ENCODE measurements around the gene ENG.

ENG gene

DNA sequence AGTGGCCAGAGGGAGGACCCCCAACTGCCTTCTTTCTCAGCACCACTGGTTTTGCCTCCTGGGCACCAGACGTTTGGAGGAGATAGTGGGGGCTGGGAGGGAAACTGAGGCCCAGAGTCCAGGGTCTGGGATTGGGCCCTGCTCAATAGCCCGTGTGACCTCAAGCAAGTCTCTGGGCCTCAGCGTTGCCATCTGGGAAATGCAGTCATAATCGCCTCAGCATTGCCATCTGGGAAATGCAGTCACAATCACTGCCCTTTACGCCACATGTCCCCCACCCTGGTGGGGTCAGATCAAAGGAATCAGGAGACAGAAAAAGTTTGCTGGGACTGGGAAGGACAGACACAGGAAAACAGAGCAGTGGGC is 77.6 kb downstream of the ENG start:
- DNase-seq (ENCODE audit: low read depth in 2 of 2): no peak

GRCh38 chr9:127776195-127776923 is 78.1 kb downstream of the ENG start:
- DNase-seq (ENCODE audit: low read depth in 2 of 2): peak; percentile 57 to 62

- DNase-seq (ENCODE audit: low read depth in 2 of 2): no peak
Measured at GRCh38 chr9:127773981-127774380, 80.5 kb downstream of the ENG start.

GRCh38 chr9:127773272-127773671 is 81.2 kb downstream of the ENG start:
- no peak for DNase-seq (ENCODE audit: low read depth in 2 of 2)

DNA sequence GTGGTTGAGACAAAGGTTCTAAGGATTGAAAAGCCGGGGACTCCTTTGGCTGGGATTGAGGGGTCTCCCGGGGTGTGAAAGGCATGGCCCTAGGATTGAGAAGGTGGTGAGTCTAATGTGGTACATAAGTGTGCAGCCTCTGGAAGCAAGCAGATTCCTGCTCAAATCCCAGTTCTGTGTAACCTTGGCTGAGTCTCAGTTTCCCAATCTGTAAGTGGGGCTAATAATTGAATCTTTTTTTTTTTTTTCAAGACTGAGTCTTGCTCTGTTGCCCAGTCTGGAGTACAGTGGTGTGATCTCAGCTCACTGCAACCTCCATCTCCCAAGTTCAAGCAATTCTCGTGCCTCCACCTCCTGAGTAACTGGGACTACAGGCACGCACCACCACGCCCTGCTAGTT is 81.9 kb downstream of the ENG start:
- DNase-seq (ENCODE audit: low read depth in 2 of 2): no peak

GRCh38 chr9:127771570-127772189 is 82.8 kb downstream of the ENG start:
- no peak for DNase-seq (ENCODE audit: low read depth in 2 of 2)

DNA sequence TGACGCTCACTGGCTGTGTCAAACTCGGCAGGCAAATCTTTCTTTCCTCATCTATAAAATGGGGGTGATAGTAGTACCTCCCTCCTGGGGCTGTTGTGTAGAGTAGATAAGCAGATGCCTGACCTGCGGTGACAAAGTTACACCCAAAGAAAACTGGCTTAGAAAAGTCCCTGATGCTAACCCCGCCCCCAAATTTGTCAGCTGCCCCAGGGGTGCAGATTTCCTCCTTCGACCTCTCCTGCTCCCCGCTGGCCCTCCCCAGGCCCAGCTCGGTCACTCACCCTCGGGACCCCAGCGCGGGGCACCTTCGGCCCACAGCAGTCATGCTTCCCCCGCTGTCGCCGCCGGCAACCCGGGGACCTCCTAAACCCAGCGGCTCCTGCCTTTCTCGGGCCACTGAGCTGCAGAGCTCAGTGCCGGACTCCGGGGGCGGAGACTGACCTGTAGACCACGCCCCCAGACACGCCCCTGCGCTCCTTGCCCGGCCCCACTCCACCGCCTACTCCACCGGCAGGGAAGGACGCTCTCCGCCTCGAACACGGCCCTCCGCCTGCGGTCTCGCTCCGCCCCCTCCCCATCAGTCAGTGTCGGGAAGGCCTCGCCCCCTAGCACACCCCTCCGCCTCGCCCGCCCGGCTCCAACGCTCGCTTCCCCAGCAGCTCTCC is 83.4 kb downstream of the ENG start:
- DNase-seq (ENCODE audit: low read depth in 2 of 2): peak; percentile 96

DNA sequence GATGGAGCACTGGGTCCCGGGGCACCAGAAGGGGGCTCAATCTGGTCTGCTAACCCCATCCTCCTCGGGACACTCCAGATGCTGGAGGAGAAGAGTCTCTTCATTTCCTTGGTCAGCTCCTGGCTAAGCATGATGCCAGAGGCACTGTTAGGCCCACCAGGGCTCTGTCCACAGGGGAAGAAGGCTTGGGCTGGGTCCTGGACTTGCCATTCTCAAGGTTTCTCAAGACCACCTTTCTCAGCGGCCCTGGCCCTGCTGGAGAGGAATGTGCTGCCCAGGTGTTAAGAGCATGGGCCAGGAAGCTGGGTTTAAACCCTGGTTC is 83.9 kb downstream of the ENG start:
- DNase-seq (ENCODE audit: low read depth in 2 of 2): no peak

DNA sequence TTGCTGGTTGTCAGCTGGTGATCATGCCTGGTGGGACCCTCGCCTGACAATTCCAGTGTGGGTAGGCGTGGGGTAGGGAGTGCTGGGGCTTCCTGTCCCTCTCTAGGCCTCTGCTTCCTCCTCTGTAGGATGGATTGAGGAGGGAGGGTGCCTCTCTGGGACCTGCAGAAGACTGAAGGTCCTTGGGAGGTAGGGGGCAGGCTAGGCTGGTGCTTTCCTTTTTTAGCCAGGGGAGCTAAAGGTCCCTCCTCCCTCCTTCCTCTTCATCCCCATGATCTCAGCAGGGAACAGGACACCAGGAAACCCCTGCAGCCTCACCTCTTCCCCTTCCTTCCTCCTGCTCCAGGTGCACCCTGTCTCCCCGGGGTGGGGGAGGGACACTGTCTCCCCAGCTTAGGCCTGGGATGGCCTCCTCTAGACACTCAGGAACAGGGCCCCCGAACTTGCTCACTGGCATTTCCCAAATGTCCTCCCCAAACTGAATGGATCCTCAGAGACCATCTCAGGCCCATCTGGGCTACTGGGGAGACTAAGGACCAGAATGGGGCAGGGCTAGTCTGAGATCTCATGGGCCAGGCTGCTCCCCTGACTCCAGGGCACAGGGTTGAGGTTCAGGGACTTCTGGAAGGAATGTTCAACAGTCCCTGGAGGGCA is 84.4 kb downstream of the ENG start:
- no peak for DNase-seq (ENCODE audit: low read depth in 2 of 2)

- DNase-seq (ENCODE audit: low read depth in 2 of 2): no peak
Measured at GRCh38 chr9:127769101-127769500, 85.4 kb downstream of the ENG start.

DNA sequence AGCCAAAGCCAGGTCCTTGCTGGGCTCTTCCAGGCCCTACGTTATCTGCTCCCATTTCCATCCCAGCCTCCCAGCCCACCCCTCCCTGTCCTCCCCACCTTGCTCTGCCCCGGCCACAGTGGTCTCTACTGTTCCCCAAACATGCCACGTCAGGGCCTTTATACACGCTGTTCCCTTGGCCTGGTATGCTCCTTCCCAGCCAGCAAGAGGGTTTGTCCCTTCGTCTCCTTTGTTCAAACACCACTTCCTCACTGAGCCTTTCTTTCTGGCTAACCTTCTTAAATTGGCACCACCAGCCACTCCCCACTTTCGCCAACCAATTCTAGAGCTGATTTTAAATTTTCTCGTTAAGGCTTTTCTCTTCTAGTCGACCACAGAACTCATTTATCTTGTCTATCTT is 85.8 kb downstream of the ENG start:
- DNase-seq (ENCODE audit: low read depth in 2 of 2): no peak

DNA sequence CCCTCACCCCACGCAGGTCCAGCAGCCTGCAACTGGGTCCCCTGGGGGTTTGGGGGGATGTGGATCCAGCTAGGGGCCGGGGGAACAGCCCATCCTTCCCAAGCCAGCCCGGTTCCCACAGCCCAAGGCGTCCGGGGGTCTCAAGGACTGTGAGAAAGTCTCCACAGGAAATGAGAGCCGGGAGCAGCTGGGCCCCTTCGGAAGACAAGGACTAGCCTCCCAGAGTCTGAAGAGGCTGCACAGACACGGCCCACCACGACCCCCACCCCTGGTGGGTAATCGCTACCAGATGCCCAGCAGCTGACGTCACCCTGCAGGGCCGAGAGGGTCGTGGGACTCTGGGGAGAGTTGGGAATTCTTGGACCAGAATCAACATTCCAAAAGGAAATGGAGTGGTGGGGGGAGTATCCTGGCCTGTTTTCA is 86.5 kb downstream of the ENG start:
- no peak for DNase-seq (ENCODE audit: low read depth in 2 of 2)

GRCh38 chr9:127767410-127767809 is 87.0 kb downstream of the ENG start:
- no peak for DNase-seq (ENCODE audit: low read depth in 2 of 2)

DNA sequence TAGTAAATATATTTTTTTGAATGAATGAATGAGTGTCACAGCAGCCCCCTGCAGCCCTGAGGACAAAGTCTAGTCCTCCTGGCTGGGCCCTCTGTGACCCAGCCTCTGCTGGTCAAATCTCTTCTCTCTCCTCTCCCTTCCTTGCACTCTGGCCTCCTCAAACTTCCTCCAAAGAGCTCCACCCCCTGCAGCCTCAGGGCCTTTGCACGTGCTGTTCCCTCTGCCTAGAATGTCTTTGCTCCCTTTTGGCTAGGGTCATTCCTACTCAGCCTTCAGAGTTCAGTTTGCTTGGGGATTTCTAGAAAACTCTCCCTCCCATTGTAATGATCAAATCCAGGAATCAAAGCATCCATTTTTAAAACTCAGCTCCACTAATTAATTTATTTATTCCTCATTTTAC is 89.0 kb downstream of the ENG start:
- no peak for DNase-seq (ENCODE audit: low read depth in 2 of 2)
